Kidney (tissue), 14 donors: ENCODE data around the gene FAM114A2. TPM values are rescaled to one million over a fixed set of nuclear protein-coding genes. Genes with fewer than 3 reads are reported as not detected.

Experiments used
- DNase-seq, 5 donors: peaks; one replicate each; pipeline ENCODE4 v3.0.0-alpha.2; 2013 to 2020
- FAIRE-seq: peaks from 2 replicates; lab custom pipeline; 2012; peaks lifted over from hg19 to GRCh38; lab: Jason Lieb, UNC
- H3K27ac ChIP-seq, 2 donors: one replicate each; pipeline ENCODE4 v1.7.0; 2013; ENCODE audit warnings: low read depth in 2 of 2, low read length in 2 of 2, inconsistent platforms in 1 of 2
- H3K27me3 ChIP-seq: one replicate; pipeline ENCODE4 v1.7.1; 2013; ENCODE audit warnings: low read length, inconsistent platforms; ENCODE audit not compliant: control insufficient read depth, insufficient read depth
- H3K36me3 ChIP-seq, 3 donors: one replicate each; pipeline versions ENCODE4 v1.7.0 to v1.7.1; 2013; ENCODE audit warnings: low read length in 3 of 3, control low read depth in 1 of 3, inconsistent platforms in 1 of 3; ENCODE audit not compliant: insufficient read depth in 3 of 3, control insufficient read depth in 2 of 3
- H3K4me1 ChIP-seq, 3 donors: one replicate each; pipeline versions ENCODE4 v1.7.0 to v1.7.1; 2013; ENCODE audit warnings: low read length in 3 of 3, inconsistent platforms in 1 of 3, low read depth in 1 of 3; ENCODE audit not compliant: control insufficient read depth in 2 of 3, insufficient read depth in 2 of 3
- H3K4me3 ChIP-seq, 3 donors: one replicate each; pipeline versions ENCODE4 v1.7.0 to v1.8.1; 2013; ENCODE audit warnings: low read length in 3 of 3, control low read depth in 1 of 3, inconsistent platforms in 1 of 3
- H3K9ac ChIP-seq, 3 donors: one replicate each; pipeline versions ENCODE4 v1.7.0 to v1.7.1; 2013; ENCODE audit warnings: low read length in 3 of 3, control low read depth in 1 of 3, inconsistent platforms in 1 of 3
- H3K9me3 ChIP-seq, 3 donors: one replicate each; pipeline versions ENCODE4 v1.7.0 to v1.7.1; 2013; ENCODE audit warnings: low read length in 3 of 3, control low read depth in 1 of 3, inconsistent platforms in 1 of 3; ENCODE audit not compliant: control insufficient read depth in 2 of 3, insufficient read depth in 1 of 3
- CTCF ChIP-seq: IDR thresholded peaks from 3 replicates; pipeline ENCODE4 v1.5.1; 2012; ENCODE audit warnings: mild to moderate bottlenecking, moderate library complexity, borderline replicate concordance; ENCODE audit not compliant: insufficient read depth; ENCODE audit errors: extremely low read depth
- intact Hi-C: fragments of 100-400 bp; cut with DNase I; formaldehyde crosslinking; loops from one replicate; pipeline ENCODE4 v1.11.1; 2022
- polyA plus RNA-seq: library from polyadenylated mRNA; stranded (reverse); fragments of 350-450 nt; fragmentation: Illumina TruSeq; extraction: RNeasy Lipid Tissue Mini Kit (QIAGEN cat#74804); gene quantifications from one replicate; pipeline ENCODE4 v1.2.3, GENCODE V29; 2014; ENCODE audit warnings: low read depth, low replicate concordance; ENCODE audit not compliant: insufficient read depth
- total RNA-seq: library from RNA; stranded (reverse); fragmentation: NEBNext Ultra II Directional; extraction: Animal tissue kit (Norgen Biotek cat#: 25700); gene quantifications from one replicate; pipeline ENCODE4 v1.2.1, GENCODE V29; 2021
- donor health status: control.
- donor health status: control.
- donor health status: control.
- donor health status: control.
- donor health status: control.
- donor health status: DM: yes; HTN: yes; CAD: no.
- donor health status: Normal renal cell carcinoma (clear cell type).

Gene FAM114A2
- total and polyA plus RNA-seq, 2 donors from 2014 or later: 12.9 to 36.2 TPM

- Histone ChIP-seq H3K27me3 (no peaks in the 10 kb centered on the region), H3K9me3 (no peaks in the 10 kb centered on the region), H3K4me3 (no peak overlapping the region), H3K27ac (no peak overlapping the region), H3K4me1 (peaks cover 0 to 2% (median 0%) of the 10 kb centered on the region in 3 donors), H3K36me3 (peaks cover 0 to 8% (median 6%) of the 10 kb centered on the region in 3 donors), H3K9ac (no peak overlapping the region)
- intact Hi-C loops: no loop called here
- TF ChIP-seq CTCF: no peak
- no peak for DNase-seq
- no peak for FAIRE-seq
These were observed 10.9 kb upstream of the FAM114A2 start for GRCh38 chr5:154049636-154050035.

- Histone ChIP-seq H3K27me3 (no peaks in the 10 kb centered on the region), H3K9ac (no peak overlapping the region), H3K4me1 (peaks cover 0 to 6% (median 0%) of the 10 kb centered on the region in 3 donors), H3K4me3 (no peak overlapping the region), H3K9me3 (no peaks in the 10 kb centered on the region), H3K36me3 (no peaks in the 10 kb centered on the region), H3K27ac (no peak overlapping the region)
- TF ChIP-seq CTCF: no peak
- intact Hi-C loops: no loop called here
- DNase-seq (no peak), FAIRE-seq (no peak)
These were observed 8.6 kb upstream of the FAM114A2 start for GRCh38 chr5:154047324-154047723.

- H3K4me1 ChIP-seq: peaks cover 0 to 6% (median 0%) of the 10 kb centered on the region in 3 donors
- intact Hi-C loops: no loop called here
- FAIRE-seq: no peak
These were observed 7.8 kb upstream of the FAM114A2 start for GRCh38 chr5:154046486-154046885.

More at GRCh38 chr5:154046486-154046885, 7.8 kb upstream of the FAM114A2 start:
- H3K27me3 ChIP-seq: no peaks in the 10 kb centered on the region
- H3K36me3 ChIP-seq: no peaks in the 10 kb centered on the region
- H3K9ac ChIP-seq: no peak overlapping the region
- H3K9me3 ChIP-seq: no peaks in the 10 kb centered on the region
- no peak for DNase-seq
- no peak overlapping the region for H3K4me3 ChIP-seq
- no peak overlapping the region for H3K27ac ChIP-seq
- TF ChIP-seq CTCF: no peak
